ENCODE results near the gene MCM6. TPM values are rescaled to one million over a fixed set of nuclear protein-coding genes. Genes with fewer than 3 reads are reported as not detected.
"Not testable (repeated sequence)": the region's sequence is repeated elsewhere in the genome, so short reads cannot be mapped to it uniquely, and the experiment has no call there.

The MCM6 gene
- total RNA-seq, 2 donors from 2014 or later, result 14.2 to 57.7 TPM

GRCh38 chr2:135885709-135886108, 9.5 kb upstream of the MCM6 start:
- Histone ChIP-seq H3K36me3 (no peaks in the 10 kb centered on the region), H3K27ac (no peak overlapping the region), H3K9ac (ENCODE audit: low read depth in 2 of 2, low read length in 2 of 2) (no peak overlapping the region), H3K4me3 (no peak overlapping the region), H3K4me1 (no peaks in the 10 kb centered on the region), H3K27me3 (no peaks in the 10 kb centered on the region), H3K9me3 (no peaks in the 10 kb centered on the region)
- no peak for DNase-seq
- intact Hi-C loops (cut with DNase I), result no loop called here
- no peak for TF ChIP-seq CTCF (IDR thresholded peaks at IDR 0.05)

- intact Hi-C loops (cut with DNase I), result no loop called here
- Histone ChIP-seq H3K4me1 (no peaks in the 10 kb centered on the region), H3K27me3 (no peaks in the 10 kb centered on the region), H3K27ac (no peak overlapping the region), H3K4me3 (no peak overlapping the region), H3K9me3 (no peaks in the 10 kb centered on the region), H3K36me3 (no peaks in the 10 kb centered on the region), H3K9ac (ENCODE audit: low read depth in 2 of 2, low read length in 2 of 2) (no peak overlapping the region)
- no peak for TF ChIP-seq CTCF (IDR thresholded peaks at IDR 0.05)
- DNase-seq, result no peak
Measured at GRCh38 chr2:135882415-135882814, 6.2 kb upstream of the MCM6 start.

- H3K27me3 ChIP-seq; DNase-seq; H3K9me3 ChIP-seq; intact Hi-C loops (cut with DNase I); H3K9ac ChIP-seq (ENCODE audit: low read depth in 2 of 2, low read length in 2 of 2); H3K4me1 ChIP-seq; H3K27ac ChIP-seq; H3K36me3 ChIP-seq: not testable (repeated sequence)
- H3K4me3 ChIP-seq, result peak overlapping the region; percentile 96
Measured at GRCh38 chr2:135876770-135877169, 527 bp upstream of the MCM6 start.

- intact Hi-C loops (cut with DNase I), result no loop called here
- H3K4me1 ChIP-seq, result no peaks in the 10 kb centered on the region
Measured at GRCh38 chr2:135875491-135876065, 665 bp downstream of the MCM6 start.

GRCh38 chr2:135874777-135875365, 1.4 kb downstream of the MCM6 start:
- H3K9ac ChIP-seq (ENCODE audit: low read depth in 2 of 2, low read length in 2 of 2), result no peak overlapping the region

More at GRCh38 chr2:135875491-135876065, 665 bp downstream of the MCM6 start:
- H3K27ac ChIP-seq, result peak overlapping the region; percentile 82
- H3K9ac ChIP-seq (ENCODE audit: low read depth in 2 of 2, low read length in 2 of 2), result peak overlapping the region; percentile 84
- DNase-seq, result peak; percentile 53
- H3K4me3 ChIP-seq, result peak overlapping the region; percentile 96
- TF ChIP-seq CTCF (IDR thresholded peaks at IDR 0.05), result no peak
- no peaks in the 10 kb centered on the region for H3K36me3 ChIP-seq
- H3K9me3 ChIP-seq, result no peaks in the 10 kb centered on the region
- no peaks in the 10 kb centered on the region for H3K27me3 ChIP-seq

More at GRCh38 chr2:135874777-135875365, 1.4 kb downstream of the MCM6 start:
- no peaks in the 10 kb centered on the region for H3K27me3 ChIP-seq
- no peaks in the 10 kb centered on the region for H3K9me3 ChIP-seq
- no peaks in the 10 kb centered on the region for H3K36me3 ChIP-seq
- intact Hi-C loops (cut with DNase I), result no loop called here
- no peak overlapping the region for H3K27ac ChIP-seq
- H3K4me1 ChIP-seq, result no peaks in the 10 kb centered on the region
- no peak for DNase-seq
- TF ChIP-seq CTCF (IDR thresholded peaks at IDR 0.05), result no peak
- H3K4me3 ChIP-seq, result peak overlapping the region; percentile 96

All from colonic mucosa (tissue), 4 donors.